MM.1S (cell line): Measurements from ENCODE around the gene ALKBH2.

Experiments used
- DNase-seq: peaks from one replicate; pipeline ENCODE4 v3.0.0-alpha.2; 2015
- H2AFZ ChIP-seq: fragments of 300-600 bp; sonication (generic); 2 replicates; pipeline ENCODE4 v1.6.0; 2016; ENCODE audit warnings: antibody characterized with exemption, low read length
- H3F3A ChIP-seq: fragments of 300-600 bp; sonication (generic); 2 replicates; pipeline ENCODE4 v1.6.1; 2016; ENCODE audit warnings: mild to moderate bottlenecking, antibody characterized with exemption, low read length, moderate library complexity, mixed read lengths; ENCODE audit not compliant: insufficient read depth
- H3K27ac ChIP-seq: fragments of 300-600 bp; sonication (generic); 2 replicates; pipeline ENCODE4 v1.5.1; 2016; ENCODE audit warnings: mild to moderate bottlenecking, low read length
- H3K27me3 ChIP-seq: fragments of 300-600 bp; sonication (generic); replicated peaks from 2 replicates; pipeline ENCODE4 v1.6.0; 2016; ENCODE audit warnings: low read length; ENCODE audit not compliant: insufficient read depth
- H3K36me3 ChIP-seq: fragments of 300-600 bp; sonication (generic); replicated peaks from 2 replicates; pipeline ENCODE4 v1.6.1; 2016; ENCODE audit warnings: mild to moderate bottlenecking, low read length, mixed read lengths; ENCODE audit not compliant: insufficient read depth
- H3K4me1 ChIP-seq: fragments of 300-600 bp; sonication (generic); 2 replicates; pipeline ENCODE4 v1.6.1; 2016; ENCODE audit warnings: low read length, mixed read lengths
- H3K4me2 ChIP-seq: fragments of 300-600 bp; sonication (generic); 2 replicates; pipeline ENCODE4 v1.6.0; 2016; ENCODE audit warnings: low read depth, low read length
- H3K4me3 ChIP-seq: fragments of 300-600 bp; sonication (generic); 2 replicates; pipeline ENCODE4 v1.5.1; 2016; ENCODE audit warnings: low read length, mixed read lengths
- H3K79me2 ChIP-seq: fragments of 300-600 bp; sonication (generic); 2 replicates; pipeline ENCODE4 v1.6.1; 2016; ENCODE audit warnings: mixed run types, low read length, mixed read lengths
- H3K9ac ChIP-seq: fragments of 300-600 bp; sonication (generic); 2 replicates; pipeline ENCODE4 v1.6.1; 2016; ENCODE audit warnings: low read length, mixed read lengths
- H3K9me2 ChIP-seq: fragments of 300-600 bp; sonication (generic); replicated peaks from 2 replicates; pipeline ENCODE4 v1.6.1; 2016; ENCODE audit warnings: mild to moderate bottlenecking, low read length, mixed read lengths; ENCODE audit not compliant: insufficient read depth
- H3K9me3 ChIP-seq: fragments of 300-600 bp; sonication (generic); replicated peaks from 2 replicates; pipeline ENCODE4 v1.6.1; 2016; ENCODE audit warnings: mild to moderate bottlenecking, low read length, mixed read lengths; ENCODE audit not compliant: insufficient read depth
- H4K20me1 ChIP-seq: fragments of 300-600 bp; sonication (generic); 2 replicates; pipeline ENCODE4 v1.6.1; 2016; ENCODE audit warnings: mild to moderate bottlenecking, low read length, moderate library complexity, mixed read lengths; ENCODE audit not compliant: insufficient read depth
- EZH2 ChIP-seq: fragments of 300-600 bp; sonication (generic); optimal IDR thresholded peaks from 2 replicates; pipeline ENCODE3; 2017; ENCODE audit warnings: low read depth, mild to moderate bottlenecking, antibody characterized with exemption, low read length, mixed read lengths
- EZH2phosphoT487 ChIP-seq: fragments of 300-600 bp; sonication (generic); IDR thresholded peaks from 2 replicates; pipeline ENCODE4 v1.6.1; 2018; ENCODE audit warnings: antibody characterized with exemption, low read length
- TF ChIP-seq, protein P1 (sequence below): fragments of 300-600 bp; sonication (generic); IDR thresholded peaks from 2 replicates; pipeline ENCODE4 v1.5.1; 2016; ENCODE audit warnings: antibody characterized with exemption, low read length, mixed read lengths

ALKBH2 gene

DNA sequence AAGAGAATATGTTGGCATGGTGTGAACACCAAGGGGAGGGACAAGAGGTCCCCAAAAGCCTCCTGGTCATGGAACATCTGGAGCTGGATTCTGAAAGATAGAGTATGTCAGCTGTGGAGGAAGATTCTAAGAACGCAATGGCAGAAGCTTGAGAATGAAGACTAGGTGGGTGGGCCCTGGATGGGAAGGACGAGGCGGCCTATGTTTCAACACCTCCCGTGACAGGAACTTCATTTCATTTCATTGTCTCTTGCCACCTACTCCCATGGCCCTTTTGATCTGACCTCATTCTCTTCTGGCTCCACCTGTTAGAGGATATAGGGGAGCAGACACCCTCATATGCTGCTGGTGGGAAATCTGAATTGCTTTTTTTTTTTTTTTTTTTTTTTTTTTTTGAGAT is 7.5 kb upstream of the ALKBH2 start:
- H3K36me3 ChIP-seq: peaks cover 15% of the 10 kb centered on the region; the same call in 1 of the 2 replicates
- no peaks in the 10 kb centered on the region for H4K20me1 ChIP-seq
- H2AFZ ChIP-seq: no peak overlapping the region

DNA sequence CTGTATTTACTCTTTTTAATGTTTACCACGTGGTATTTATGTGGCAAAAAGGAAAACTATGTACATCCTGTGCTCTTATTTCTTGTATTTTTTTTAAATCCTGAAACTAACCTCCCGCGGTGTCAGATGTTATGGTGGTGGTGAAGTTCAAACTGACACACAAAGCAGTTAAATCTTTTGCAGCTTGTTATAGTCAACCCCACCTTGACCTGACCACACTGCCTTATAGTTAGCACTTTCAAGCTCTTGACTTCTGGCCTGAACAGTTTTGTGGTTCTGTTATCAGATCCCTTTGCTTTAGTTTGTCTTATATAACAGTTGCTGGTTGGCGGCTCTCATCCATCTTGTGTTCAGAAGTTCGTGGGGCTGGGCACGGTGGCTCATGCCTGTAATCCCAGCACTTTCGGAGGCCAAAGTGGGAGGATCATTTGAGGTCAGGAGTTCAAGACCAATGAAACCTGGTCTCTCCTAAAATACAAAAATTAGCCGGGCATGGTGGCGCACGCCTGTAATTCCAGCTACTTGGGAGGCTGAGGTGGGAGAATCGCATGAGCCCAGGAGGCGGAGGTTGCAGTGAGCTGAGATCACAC is 6.3 kb upstream of the ALKBH2 start:
- Histone ChIP-seq H3F3A (peaks cover 11% of the 10 kb centered on the region), H3K9ac (peak overlapping the region; percentile 73), H3K27ac (peak overlapping the region; percentile 11; the same call in 1 of the 2 replicates), H3K4me1 (peaks cover 17% of the 10 kb centered on the region), H3K27me3 (no peaks in the 10 kb centered on the region), H3K79me2 (peaks cover 45% of the 10 kb centered on the region), H3K9me3 (no peaks in the 10 kb centered on the region), H3K9me2 (no peaks in the 10 kb centered on the region), H3K4me2 (peak overlapping the region; percentile 89), H2AFZ (no peak overlapping the region), H3K36me3 (peaks cover 14% of the 10 kb centered on the region; the same call in 1 of the 2 replicates), H3K4me3 (peak overlapping the region; percentile 82), H4K20me1 (no peaks in the 10 kb centered on the region)
- TF ChIP-seq EZH2phosphoT487 (no peak), EZH2 (no peak)
- TF ChIP-seq, protein P1, sequence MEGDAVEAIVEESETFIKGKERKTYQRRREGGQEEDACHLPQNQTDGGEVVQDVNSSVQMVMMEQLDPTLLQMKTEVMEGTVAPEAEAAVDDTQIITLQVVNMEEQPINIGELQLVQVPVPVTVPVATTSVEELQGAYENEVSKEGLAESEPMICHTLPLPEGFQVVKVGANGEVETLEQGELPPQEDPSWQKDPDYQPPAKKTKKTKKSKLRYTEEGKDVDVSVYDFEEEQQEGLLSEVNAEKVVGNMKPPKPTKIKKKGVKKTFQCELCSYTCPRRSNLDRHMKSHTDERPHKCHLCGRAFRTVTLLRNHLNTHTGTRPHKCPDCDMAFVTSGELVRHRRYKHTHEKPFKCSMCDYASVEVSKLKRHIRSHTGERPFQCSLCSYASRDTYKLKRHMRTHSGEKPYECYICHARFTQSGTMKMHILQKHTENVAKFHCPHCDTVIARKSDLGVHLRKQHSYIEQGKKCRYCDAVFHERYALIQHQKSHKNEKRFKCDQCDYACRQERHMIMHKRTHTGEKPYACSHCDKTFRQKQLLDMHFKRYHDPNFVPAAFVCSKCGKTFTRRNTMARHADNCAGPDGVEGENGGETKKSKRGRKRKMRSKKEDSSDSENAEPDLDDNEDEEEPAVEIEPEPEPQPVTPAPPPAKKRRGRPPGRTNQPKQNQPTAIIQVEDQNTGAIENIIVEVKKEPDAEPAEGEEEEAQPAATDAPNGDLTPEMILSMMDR: no peak
- peak; percentile 51 for DNase-seq

More for the DNA sequence above, 7.5 kb upstream of the ALKBH2 start:
- Histone ChIP-seq H3K9ac (no peak overlapping the region), H3K9me2 (no peaks in the 10 kb centered on the region), H3K4me2 (no peak overlapping the region), H3F3A (peaks cover 11% of the 10 kb centered on the region), H3K4me1 (peaks cover 17% of the 10 kb centered on the region), H3K79me2 (peaks cover 45% of the 10 kb centered on the region), H3K27me3 (no peaks in the 10 kb centered on the region), H3K4me3 (no peak overlapping the region), H3K27ac (no peak overlapping the region), H3K9me3 (no peaks in the 10 kb centered on the region)
- DNase-seq: no peak
- TF ChIP-seq EZH2 (no peak), EZH2phosphoT487 (no peak)
- TF ChIP-seq, protein P1: no peak

DNA sequence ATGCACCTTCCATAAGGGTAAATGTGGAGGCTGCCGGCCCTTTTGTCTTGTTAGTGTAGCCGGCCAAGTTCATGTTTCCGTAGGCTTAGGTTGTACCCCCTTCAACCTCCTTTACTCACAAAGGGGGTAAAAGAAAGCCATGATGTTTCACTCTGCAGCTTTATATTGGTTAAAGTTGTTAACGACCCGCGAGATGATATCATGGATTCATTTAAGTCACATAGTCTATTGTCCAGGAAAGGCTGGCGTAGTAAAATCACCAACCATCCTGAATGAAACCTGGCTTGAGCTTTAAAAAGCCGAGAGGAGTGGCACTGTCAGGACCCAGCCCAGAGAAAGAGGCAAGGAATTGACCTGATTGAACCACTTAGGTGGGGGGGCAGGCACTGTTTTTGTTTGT is 5.4 kb upstream of the ALKBH2 start:
- Histone ChIP-seq H3K4me3 (peak overlapping the region; percentile 82), H3K4me1 (peaks cover 20% of the 10 kb centered on the region), H3K9me2 (no peaks in the 10 kb centered on the region), H3K9ac (peak overlapping the region; percentile 73), H3K36me3 (peaks cover 11% of the 10 kb centered on the region; the same call in 1 of the 2 replicates), H3K79me2 (peaks cover 45% of the 10 kb centered on the region), H3K9me3 (no peaks in the 10 kb centered on the region), H3F3A (peaks cover 11% of the 10 kb centered on the region), H2AFZ (peak overlapping the region; percentile 65), H3K27me3 (no peaks in the 10 kb centered on the region), H3K4me2 (peak overlapping the region; percentile 89), H3K27ac (peak overlapping the region; percentile 11; the same call in 1 of the 2 replicates), H4K20me1 (no peaks in the 10 kb centered on the region)
- DNase-seq: no peak
- TF ChIP-seq, protein P1: no peak
- no peak for TF ChIP-seq EZH2phosphoT487
- TF ChIP-seq EZH2: no peak
